ENCODE results near the gene C1QTNF5.
A peak's percentile ranks its signal among the peaks of the same experiment; 100 is the strongest.

Gene C1QTNF5

DNA sequence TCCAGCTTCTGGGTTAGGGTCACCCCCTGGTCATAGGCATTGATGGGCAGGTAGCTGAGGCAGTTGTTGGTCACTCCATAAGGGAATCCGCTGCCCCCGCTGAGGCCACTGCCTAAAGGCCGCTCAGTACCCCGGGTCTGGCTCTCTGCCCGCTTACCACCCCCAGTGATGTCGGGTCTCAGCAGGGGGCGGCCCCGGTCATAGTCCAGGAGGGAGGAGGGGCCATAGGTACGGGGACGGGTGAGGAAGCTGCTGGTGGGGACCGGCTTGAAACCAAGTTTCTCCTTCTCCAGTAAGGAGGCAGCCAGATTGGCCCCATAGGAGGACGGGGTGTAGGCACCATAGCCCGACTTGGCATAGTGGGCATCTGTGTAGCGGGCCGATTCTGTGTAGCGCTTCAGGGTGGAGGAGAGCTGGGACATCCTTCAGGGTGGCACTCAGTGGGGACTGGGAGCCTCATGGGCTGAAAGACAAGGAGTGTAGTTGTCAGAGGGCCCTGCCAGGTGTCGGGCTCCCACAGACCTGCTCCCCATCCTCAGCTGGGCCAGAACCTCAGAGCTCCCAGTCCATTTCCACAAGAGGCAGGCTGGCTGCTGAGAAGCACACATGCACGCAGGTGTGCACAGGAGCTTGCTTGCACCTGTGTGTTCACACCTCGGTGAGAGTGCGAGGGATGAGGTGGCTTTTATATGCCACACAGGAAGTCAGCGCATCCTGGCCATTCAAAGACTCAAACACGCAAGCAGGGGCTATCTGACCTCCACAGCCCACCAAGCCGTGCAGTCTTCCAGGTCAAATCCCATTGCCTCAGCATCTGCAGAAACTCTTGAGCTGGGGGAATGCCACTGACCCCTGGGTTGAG lies 32.6 kb upstream of the C1QTNF5 start:
- DNase-seq = no peak

DNA sequence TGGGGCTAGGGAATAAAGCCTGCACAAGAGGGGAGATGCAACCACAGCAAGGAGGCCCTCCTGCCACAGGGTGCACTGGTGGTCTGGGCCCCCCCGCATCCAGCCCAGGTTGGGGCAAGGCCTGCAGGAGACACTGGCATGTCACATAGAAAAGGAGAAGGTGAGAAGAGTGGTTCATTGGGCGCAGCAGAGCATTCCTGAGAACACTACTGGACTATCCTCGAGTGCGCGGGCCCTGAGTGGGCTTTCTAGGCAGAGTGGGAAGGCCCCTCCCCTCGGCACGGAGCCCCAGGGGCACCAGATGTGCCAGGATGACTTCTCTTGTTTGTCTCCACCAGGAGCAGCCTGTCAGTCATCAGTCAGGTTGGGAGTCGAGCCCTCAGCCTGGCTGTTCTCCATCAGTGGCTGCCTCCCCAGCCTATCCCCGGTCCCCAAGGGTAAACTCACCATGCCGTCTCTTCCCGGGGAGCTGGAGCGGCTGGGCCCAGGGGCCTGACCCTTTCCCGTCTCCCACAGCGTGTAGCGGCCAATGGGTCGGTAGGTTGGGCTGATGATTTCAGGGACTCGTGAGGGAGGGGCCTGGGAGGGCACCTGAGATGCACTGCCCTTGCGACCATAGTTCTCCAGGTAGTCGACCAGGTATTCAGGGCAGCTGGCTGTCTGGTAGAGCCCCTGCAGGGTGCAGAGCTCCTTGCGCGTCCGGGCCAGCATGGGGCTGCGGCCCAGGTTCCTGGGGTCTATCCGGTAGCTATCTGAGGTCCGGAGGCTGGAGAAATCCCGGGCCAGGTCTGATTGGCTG lies 31.8 kb upstream of the C1QTNF5 start:
- DNase-seq = no peak

DNA sequence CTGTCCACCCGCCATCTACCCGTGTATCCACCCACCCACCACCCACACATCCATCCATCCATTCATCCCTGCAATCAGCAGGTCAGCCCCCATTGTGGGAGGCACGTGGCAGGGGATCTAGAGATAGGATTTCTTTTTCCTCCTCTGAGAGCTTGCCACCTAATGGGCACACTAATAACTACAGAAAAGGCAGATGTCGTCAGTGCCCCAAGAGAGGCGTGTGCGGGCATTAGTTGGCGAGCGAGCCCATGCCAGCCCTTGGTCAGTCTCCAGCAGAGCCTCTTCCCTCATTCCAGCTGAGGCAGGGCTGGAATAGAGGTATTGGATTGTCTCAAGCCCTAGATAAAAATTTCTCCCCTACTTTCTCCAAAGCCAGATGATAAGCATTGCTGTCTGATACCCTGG lies 31.1 kb upstream of the C1QTNF5 start:
- DNase-seq = no peak

DNA sequence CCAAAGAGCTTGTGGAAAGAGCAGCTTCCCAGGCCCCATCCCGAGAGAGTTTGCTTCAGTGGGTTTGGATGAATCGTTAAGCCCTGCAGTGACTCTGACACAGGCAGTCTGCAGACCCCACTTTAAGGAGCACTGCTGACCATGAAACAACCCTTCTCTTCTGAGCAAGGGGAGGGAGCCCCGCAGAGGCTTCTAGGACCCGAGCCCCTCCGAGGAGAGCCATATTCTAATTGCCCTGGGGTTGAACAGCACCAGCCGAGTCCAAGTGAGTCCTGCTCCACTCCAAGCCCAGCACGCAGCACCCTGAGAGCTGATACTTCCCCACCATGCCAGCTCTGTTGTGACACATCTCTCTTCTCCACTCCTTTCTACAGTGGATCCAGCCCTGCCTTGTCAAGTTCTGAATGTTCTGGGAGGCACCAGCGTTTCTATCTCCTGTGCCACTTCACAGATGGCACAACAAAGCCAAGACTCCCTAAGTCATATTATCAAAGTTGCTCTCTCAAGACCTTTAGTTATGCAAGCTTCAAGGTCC lies 30.5 kb upstream of the C1QTNF5 start:
- DNase-seq = no peak

DNA sequence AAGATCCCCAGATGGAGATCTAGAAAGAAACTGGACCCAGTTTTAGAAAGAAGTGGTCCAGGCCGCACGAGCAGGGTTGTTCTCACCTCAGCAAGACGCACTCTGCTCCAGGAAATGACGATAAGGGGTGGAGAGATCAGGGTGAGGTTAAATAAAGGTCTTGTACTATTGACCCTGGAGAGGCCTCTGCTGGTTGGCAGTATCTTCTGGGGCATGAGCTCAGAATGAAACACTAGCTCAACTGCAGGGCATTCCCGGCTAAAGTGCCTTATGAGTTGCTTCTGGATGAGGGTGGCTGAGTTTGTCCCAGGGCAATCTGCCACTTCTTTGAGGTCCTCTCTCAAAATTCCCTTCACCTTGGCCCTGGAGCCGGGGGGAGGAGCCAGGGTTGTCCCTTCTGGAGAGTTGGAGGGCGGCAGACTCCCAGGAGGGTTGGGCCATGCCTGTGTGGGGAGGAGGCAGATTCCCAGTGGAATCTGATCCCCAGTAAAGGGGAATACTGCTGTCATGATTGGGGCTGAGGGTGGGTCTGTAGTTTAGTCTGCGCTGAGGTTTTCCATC lies 29.9 kb upstream of the C1QTNF5 start:
- DNase-seq = no peak

DNA sequence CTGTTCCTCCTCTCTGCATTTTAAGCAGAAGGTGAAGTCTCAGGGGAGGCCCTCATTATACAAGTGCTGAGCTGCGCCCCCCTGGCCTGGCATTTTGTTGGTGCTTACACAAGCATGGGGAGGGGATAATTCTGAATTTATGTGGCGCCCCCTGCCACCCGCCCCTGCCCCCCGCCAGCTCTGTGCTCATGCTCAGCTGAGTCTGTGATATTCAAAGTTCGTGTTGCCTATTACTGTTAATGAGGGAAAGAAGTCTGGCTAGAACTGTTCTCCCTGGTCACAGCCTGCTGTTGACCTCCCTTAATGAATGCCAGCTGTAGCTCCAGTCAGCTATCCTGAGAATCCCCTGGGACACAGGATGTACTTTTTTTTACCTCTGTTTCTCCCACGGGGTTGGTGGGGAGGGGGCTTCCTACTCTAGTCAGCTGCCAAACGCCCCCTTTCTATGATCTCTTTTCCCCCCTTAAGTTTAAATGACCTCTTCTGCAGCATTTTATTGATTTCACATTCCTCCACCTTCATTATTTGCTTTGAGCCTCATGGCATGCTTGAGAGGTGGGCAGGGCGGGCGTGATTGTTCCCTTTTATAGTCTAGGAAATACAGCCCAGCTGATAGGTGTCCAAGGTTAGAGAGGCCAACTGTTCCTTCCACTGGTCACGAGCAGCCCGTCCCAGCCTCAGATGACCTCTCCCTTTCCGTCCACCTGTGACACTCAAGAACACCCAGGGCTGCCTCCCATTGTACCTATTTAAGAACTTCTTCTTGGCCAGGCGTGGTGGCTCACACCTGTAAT lies 28.6 kb upstream of the C1QTNF5 start:
- no peak for DNase-seq

DNA sequence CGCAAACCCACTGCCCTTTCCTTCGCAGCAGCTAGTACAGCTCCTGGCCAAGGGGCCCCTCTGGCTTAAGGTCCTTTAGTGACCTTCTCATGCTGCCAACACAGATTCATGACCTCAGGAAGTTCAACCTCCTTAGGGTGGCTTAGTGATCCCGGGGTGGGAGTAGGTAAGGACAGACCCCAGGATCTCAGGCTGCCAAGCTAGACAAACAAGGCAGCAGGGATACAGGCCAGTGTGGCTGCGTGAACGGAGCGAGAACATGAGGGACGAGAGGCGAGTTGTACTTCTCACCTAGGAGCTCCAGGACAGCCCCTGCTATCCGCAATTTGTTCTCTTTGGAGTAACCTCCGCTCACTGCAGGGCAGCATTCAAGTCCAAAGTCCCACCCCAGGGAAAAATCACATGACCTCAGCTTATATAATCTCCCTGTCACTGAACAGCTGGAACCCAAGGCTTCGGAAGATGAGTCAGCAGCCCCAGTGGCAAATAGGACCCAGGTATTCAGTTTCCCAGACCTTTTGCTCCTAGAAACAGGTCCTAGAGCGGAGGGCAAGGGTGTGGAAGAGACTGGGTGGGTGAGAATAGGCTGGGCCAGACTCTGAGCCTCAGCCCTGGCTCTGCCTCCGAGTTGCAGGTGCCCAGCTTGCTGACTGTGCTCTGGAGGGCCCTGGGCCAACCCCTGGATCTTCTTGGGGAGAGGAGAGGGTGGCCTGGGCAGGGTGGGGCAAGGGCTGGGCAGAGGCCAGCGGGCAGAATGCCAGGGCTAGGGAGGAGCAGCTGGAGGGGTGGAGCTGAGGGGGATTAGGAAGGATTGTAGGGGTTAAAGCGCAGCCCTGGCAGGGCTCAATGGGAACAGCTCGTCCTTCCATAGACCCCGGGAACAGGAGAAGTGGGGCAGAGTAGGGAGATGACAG lies 27.7 kb upstream of the C1QTNF5 start:
- no peak for DNase-seq

DNA sequence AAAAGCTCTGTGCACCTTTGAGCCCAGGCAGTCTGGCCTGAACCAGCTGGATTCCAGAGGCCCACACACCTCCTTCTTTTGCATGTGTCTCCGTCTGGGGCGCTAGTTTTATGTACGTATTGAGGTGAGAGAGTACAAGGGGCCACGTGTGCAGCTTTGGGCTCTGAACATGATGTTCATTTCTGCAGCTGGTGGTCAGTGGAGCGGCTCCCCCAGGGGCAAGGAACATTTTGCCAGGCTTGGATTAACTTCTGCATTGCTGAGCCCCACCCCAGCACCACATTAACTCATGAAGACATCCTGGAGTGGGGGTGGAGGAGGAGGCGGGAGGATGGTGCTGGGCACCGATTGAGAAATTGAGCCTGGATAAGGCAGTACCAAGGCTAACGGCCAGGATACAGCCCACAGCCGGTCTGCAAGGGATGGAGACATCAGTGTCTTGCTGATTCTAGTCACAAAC lies 27.0 kb upstream of the C1QTNF5 start:
- no peak for DNase-seq

DNA sequence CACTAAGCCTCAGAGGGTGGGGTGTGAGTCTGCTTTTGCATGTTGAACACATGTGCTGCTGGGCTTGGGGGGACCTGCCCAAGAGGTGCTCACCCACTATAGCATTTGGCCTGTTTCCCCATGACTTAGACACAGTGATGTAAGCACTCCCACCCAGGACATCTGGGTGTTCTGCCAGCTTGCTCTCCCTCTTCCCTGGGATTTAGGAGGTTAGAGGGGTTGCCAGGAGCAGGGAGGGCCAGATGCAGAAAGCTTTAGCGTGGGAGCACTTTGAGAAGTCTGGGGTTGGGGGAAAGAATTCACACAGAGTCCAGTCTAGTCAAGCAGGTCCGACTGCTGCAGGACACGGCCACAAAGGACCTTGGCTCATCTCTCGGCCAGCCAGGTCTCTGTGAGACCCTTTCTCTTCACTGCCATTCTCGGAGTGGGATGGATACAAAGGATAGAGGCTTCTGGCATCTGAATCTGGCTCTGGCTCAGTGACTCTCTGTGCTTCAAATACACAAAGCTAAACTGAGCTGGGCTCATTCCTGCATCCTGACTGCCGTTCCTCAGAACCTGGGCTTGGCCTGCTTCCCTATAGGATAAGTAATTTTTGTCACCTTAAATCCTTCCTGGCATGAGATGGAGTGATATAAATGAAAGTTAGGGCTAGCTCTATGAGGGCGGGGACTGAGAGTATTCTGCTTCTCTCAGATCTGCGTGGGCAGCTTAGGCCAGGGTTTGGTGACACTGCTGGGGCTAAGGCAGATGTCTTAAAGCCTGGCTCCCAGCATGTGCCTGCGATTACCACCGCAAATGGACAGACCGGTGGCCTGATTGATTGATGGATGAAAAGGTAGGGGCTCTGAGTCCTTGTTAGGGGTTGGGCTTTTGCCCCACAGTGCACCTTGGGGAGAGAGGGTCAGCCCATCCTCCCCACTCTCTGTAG lies 26.3 kb upstream of the C1QTNF5 start:
- no peak for DNase-seq

DNA sequence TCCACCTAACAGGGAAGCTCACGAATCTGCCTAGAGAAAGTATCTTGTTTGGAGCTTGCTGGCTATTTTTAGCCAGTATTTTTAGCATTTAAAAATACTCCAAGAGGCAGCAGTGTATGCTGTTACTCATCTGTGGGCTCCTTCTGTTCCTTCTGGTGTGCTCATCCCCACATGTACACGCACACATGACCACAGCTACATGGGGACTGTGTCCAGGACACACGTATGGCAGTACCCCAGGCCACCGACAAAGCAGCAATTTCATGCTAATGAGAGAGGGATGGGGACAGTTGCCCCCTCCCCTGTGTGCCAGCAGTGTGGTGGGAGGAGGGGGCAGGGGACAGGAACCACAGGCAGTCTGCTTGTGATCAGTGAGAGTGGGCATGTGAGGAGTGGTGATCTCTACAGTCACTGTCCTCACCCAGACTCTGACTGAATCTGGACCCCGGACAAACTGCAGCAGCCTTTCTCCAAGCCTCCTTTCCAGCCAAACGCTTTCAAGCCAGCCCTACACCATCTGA lies 24.4 kb upstream of the C1QTNF5 start:
- no peak for DNase-seq

DNA sequence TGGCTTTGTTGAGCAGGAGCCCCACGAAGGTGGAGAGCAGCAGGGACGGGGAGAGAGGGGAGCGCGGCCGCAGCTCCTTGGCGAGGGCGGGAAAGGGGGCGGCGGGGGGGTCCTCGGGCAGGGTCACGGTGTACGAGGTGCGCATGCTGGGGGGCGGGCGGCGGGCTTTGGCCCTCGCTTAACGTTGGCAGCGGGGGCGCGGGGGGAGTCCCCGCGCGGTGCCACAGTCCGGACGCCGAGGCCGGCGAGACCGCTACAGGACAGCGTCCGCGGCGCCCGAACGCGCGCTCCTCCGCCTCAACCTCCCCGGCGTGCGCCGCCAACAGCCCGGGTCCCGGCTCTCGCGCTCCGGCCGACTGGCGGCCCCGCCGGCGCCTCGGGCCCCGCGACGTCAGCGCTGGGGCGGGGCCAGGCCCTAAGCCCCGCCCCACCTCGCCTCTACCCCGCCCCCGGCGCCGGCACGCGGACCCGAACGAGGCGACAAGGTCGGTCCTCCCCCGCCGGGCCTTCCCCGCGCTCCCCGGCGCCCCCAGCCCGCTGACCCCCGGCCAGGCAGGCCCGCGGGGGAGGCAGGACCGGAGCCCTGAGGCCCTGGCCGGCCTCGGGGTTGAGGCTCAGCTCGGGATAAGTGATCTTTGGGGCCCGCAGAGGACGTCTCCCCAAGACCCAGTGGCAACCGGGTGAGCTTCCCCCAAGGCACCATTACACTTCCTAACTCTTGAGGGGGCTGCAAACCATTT lies 23.3 kb upstream of the C1QTNF5 start:
- DNase-seq = peak; percentile 34 to 62

DNA sequence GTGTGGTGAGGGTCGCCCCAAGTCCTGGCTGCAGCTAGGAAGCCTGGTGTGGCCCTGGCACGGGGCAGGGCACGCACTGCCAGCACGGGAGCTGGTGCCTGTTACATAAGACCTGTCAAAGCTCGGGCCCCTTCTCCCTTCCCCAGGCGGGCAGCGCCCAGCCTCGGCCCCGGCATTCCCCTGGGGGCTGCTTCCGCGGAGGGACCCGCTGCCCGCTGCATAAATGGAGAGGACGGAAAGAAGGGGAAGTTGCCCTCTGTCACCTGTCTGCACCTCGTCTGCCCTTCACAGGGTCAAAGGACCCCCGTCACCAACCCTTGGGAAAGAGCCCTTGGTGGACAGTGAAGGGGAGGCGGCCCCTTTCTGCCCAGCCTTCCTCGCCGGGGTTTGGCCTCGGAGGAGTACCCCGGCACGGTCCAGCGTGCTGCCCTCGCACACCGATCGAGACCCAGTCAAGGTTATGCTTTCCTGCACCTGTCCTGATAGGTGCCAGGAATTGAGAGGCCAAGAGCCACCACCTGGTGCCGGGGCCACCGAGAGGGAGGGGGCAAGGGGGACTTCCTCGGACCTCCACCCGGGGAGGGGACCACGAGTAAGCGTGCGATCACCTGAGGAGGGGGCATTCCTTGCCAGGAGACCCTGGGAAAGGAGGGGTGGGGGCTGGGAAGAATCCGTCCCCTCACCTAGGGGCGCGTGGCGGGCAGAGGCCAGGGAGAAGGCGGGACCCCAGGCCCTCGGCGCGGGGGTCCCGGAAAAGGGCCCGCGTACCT lies 22.6 kb upstream of the C1QTNF5 start:
- DNase-seq = no peak

DNA sequence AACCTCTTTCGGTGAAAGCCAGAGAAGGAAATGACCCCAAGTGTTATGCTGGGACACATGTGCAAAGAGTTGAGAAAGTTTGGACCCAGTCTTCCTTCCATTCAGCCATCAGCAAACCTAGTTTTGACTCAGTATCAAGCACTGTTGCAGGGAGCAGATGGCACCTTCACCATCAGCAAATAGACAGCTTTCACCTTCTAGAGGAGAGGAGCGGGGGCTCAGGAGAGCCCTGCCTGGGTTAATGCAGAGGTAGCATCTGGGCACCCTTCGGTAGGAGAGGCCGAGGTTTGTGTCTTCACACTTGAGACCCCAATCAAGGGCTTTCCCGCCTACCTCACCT lies 22.0 kb upstream of the C1QTNF5 start:
- DNase-seq = no peak

DNA sequence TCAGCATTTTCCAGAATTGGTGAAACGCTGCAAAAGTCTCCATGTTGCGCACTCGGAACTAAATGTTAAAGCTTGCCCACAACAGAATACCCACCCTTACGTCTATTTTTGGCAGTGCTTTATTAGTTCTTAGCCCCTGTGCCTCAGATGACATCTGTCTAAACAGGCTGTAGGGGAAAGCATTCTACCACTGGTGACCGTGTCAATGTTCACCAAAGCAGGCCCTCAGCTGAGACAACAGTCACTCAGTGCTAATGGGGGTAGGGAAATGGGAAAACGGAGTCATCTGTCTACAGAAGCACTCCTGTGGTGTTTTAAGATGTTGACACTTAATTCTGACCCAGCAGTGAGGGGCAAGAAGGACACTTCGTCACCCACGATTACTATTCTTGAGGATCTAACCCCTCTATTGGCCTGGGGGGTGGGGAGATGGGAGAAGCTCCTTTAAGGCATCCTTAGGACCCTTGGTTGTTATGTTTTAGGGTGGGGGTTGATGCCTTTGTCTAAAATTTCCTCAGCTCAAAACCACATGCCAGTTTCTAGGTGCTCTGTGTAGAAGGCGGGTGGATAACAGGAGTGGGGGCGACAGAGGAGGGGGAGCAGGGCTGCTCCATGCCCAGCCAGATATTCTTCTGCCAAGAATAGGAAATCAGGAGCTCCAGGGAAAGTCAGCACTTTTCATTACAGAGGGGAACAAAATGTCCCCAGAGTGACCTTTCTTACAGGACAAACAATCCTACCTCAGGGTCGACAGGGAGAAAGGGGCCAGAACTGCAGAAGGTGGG lies 21.4 kb upstream of the C1QTNF5 start:
- no peak for DNase-seq

DNA sequence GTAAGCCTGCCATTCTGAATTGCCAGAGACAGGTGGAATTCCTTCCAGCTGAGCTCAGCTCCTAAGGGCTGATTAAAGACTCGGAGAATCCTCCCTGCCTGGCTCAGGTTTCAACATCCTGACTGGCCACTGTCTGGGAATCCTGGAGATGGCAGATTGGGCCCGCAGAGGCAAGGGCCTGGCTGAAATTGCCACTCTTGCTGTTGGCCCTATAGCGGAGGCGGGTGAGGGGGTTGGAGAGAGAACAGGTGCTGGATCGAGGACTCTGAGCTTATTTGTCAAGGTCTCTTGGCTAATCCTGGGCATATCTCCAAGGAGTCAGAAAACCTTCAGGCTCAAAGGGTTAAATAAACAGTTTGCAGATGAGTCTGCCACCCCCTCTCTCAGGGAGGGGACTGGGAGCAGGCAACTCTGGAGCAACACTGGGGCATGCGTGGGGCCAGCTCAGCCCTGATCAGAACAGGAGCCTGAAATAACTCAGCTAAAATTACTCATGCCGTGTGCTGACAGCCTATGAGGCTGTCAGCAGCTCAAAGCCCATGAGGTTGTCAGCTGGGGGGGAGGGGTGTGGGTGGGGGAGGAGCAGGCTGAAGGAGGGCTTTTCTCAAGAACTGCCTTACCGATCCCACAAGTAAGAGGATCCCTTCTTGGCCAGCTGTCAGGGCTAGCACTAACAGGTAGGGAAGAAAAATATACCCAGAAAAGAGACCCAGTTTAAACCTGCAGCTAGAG lies 20.5 kb upstream of the C1QTNF5 start:
- DNase-seq = peak; percentile 44 to 49

DNA sequence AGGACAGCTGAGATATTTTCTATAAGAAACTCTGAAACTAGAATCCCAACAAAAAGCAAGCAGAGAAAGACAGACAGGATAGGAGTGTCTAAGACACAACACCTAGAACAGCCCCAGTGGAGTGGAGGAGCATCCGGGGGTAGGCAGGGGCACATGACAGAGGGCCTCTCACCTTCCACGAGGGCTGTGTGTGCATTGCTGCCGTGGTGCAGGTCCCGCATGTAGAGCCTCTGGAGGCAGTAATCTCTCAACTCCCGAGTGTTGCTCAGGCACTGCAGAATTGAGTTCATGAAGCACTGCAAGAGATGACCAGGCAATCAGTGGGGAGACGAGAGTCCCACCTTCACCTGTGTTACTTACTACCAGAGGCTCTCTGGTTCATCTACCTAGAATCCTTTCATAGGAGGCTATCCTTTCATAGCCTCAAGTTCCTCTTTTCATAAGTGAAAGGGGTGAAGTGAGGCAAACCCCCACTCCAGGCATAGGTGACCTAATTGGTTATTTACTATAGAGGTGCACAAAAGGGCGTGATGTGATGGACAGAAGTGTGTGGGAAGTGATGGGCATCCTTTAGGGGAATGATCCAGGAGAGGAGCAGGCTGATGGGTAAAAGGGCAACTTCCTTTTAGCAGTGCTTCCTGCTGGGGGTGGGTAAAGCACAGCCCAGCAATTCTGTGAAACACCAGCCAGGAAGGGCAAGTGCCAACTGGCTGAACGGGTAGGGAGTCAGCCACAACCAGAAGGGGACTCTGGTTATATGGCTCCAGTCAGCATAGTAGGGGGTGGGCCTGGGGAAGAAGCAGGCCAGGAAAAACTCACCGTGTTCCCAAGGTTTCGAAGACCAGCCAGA lies 18.9 kb upstream of the C1QTNF5 start:
- no peak for DNase-seq

Data from stimulated activated CD4-positive, alpha-beta T cell treated with anti-CD3 and anti-CD28 coated beads, Interleukin-2, amount 100 ng/mL, for 48 hours (primary cell).